Effector CD4-positive, alpha-beta T cell (primary cell): ENCODE measurements around the gene FAM174B.

Experiments
- DNase-seq: peaks from one replicate; pipeline ENCODE4 v3.0.0-alpha.2; 2020

The FAM174B gene

GRCh38 chr15:92638709-92639365 is 16.7 kb downstream of the FAM174B start:
- DNase-seq = no peak

- no peak for DNase-seq
Measured at GRCh38 chr15:92638291-92638708, 17.3 kb downstream of the FAM174B start.

- no peak for DNase-seq
Measured at GRCh38 chr15:92637626-92638025, 17.9 kb downstream of the FAM174B start.

GRCh38 chr15:92636908-92637481 is 18.6 kb downstream of the FAM174B start:
- DNase-seq = no peak

- no peak for DNase-seq
Measured at GRCh38 chr15:92636401-92636907, 19.1 kb downstream of the FAM174B start.

- no peak for DNase-seq
Measured at GRCh38 chr15:92634671-92635201, 20.8 kb downstream of the FAM174B start.

- no peak for DNase-seq
Measured at GRCh38 chr15:92634060-92634459, 21.5 kb downstream of the FAM174B start.

GRCh38 chr15:92633418-92633817 is 22.2 kb downstream of the FAM174B start:
- no peak for DNase-seq

- no peak for DNase-seq
Measured at GRCh38 chr15:92633001-92633400, 22.6 kb downstream of the FAM174B start.

- no peak for DNase-seq
Measured at GRCh38 chr15:92631721-92632120, 23.9 kb downstream of the FAM174B start.

- no peak for DNase-seq
Measured at GRCh38 chr15:92629975-92630626, 25.5 kb downstream of the FAM174B start.

- DNase-seq = no peak
Measured at GRCh38 chr15:92629276-92629974, 26.1 kb downstream of the FAM174B start.

- DNase-seq = no peak
Measured at GRCh38 chr15:92627014-92627413, 28.6 kb downstream of the FAM174B start.

- DNase-seq = no peak
Measured at GRCh38 chr15:92625251-92625980, 30.2 kb downstream of the FAM174B start.

- no peak for DNase-seq
Measured at GRCh38 chr15:92624401-92624991, 31.1 kb downstream of the FAM174B start.

GRCh38 chr15:92623435-92623834 is 32.1 kb downstream of the FAM174B start:
- no peak for DNase-seq

GRCh38 chr15:92621972-92622533 is 33.5 kb downstream of the FAM174B start:
- DNase-seq = no peak

GRCh38 chr15:92620991-92621390 is 34.6 kb downstream of the FAM174B start:
- no peak for DNase-seq

GRCh38 chr15:92619145-92620101 is 36.2 kb downstream of the FAM174B start:
- no peak for DNase-seq
